Activated CD8-positive, alpha-beta T cell treated with anti-CD3 and anti-CD28 coated beads, Interleukin-2, amount 10 ng/mL, durations not matched to agents 7 days and 5 days (primary cell): Measurements from ENCODE around the gene SYNJ1. TPM values are rescaled to one million over a fixed set of nuclear protein-coding genes. Genes with fewer than 3 reads are reported as not detected.
"Not testable (repeated sequence)": the region's sequence is repeated elsewhere in the genome, so short reads cannot be mapped to it uniquely, and the experiment has no call there.

Experiments
- ATAC-seq: fragments of 150-1000 bp; cut with Tn5 transposase; one replicate; pipeline ENCODE4 v1.10.0; 2021; ENCODE audit warnings: moderate library complexity
- CTCF ChIA-PET: fragments of 350-600 bp; sonication (Branson Sonifier 250); formaldehyde crosslinking; loops from one replicate; lab custom pipeline; 2021; ENCODE audit warnings: antibody characterized with exemption; lab: Charles Lee
- POLR2A ChIA-PET: fragments of 350-600 bp; sonication (Branson Sonifier 250); formaldehyde crosslinking; loops from one replicate; lab custom pipeline; 2021; ENCODE audit warnings: antibody characterized with exemption; lab: Charles Lee
- DNase-seq: peaks from one replicate; pipeline ENCODE4 v3.0.0-alpha.2; 2020
- H3K27ac Mint-ChIP-seq: one replicate; pipeline ENCODE4 v1.8.0; 2021; ENCODE audit warnings: mild to moderate bottlenecking, mixed read lengths
- H3K27me3 Mint-ChIP-seq: one replicate; pipeline ENCODE4 v1.8.0; 2021; ENCODE audit warnings: low read depth, mixed read lengths
- H3K36me3 Mint-ChIP-seq: one replicate; pipeline ENCODE4 v1.8.0; 2021; ENCODE audit warnings: low read depth, mixed read lengths
- H3K4me1 Mint-ChIP-seq: one replicate; pipeline ENCODE4 v1.8.0; 2021; ENCODE audit warnings: low read depth, mixed read lengths
- H3K4me3 Mint-ChIP-seq: one replicate; pipeline ENCODE4 v1.8.0; 2021; ENCODE audit warnings: mild to moderate bottlenecking, mixed read lengths
- H3K9me3 Mint-ChIP-seq: one replicate; pipeline ENCODE4 v1.8.0; 2022; ENCODE audit warnings: mixed read lengths; ENCODE audit not compliant: insufficient read depth
- total RNA-seq, 2 experiments: library from RNA; stranded (reverse); gene quantifications; one replicate each; pipeline ENCODE4 v1.2.3, GENCODE V29; 2021

The SYNJ1 gene, protein sequence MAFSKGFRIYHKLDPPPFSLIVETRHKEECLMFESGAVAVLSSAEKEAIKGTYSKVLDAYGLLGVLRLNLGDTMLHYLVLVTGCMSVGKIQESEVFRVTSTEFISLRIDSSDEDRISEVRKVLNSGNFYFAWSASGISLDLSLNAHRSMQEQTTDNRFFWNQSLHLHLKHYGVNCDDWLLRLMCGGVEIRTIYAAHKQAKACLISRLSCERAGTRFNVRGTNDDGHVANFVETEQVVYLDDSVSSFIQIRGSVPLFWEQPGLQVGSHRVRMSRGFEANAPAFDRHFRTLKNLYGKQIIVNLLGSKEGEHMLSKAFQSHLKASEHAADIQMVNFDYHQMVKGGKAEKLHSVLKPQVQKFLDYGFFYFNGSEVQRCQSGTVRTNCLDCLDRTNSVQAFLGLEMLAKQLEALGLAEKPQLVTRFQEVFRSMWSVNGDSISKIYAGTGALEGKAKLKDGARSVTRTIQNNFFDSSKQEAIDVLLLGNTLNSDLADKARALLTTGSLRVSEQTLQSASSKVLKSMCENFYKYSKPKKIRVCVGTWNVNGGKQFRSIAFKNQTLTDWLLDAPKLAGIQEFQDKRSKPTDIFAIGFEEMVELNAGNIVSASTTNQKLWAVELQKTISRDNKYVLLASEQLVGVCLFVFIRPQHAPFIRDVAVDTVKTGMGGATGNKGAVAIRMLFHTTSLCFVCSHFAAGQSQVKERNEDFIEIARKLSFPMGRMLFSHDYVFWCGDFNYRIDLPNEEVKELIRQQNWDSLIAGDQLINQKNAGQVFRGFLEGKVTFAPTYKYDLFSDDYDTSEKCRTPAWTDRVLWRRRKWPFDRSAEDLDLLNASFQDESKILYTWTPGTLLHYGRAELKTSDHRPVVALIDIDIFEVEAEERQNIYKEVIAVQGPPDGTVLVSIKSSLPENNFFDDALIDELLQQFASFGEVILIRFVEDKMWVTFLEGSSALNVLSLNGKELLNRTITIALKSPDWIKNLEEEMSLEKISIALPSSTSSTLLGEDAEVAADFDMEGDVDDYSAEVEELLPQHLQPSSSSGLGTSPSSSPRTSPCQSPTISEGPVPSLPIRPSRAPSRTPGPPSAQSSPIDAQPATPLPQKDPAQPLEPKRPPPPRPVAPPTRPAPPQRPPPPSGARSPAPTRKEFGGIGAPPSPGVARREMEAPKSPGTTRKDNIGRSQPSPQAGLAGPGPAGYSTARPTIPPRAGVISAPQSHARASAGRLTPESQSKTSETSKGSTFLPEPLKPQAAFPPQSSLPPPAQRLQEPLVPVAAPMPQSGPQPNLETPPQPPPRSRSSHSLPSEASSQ (N-terminal part only)
- 10 to 100 TPM; 16.0 to 21.8 TPM for total RNA-seq

DNA sequence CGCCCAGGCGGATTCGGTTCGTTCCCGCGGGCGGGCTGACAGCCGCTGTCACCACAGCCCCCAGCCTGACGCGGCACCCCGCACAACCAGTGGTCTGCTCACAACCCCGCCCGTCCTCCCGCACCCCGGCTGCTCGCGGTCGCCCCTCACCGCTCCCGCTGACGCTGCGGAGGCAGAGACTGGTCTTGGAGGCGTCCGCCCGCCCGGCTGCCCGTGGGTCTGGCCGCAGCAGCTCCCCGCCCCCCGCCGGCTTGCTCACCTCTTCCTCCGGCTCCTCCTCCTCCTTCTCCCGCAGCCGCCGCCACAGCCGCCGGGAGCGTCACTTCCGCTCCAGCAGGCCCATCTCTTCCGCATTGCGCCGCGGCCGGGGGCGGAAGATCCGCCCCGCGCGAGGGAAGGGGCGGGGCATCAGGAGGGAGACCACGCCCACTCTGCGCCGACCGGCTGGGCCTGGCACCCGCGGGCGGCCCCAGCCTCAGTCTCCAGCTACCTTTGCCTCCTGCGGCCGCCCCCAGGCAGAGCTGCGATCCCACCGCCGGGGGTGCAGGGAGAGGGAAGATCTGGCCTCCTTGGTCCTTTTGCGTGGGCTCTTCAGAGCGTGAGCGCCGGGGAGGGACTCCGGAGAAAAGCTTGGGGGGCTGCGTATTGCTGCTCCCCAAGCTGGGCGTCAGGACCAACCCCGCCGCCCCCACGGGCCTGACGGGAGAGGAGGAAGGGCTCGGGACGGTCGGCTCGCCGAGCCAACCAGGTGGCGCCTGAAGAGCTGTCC is at the start of gene SYNJ1:
Gene SYNJ1 (minus strand): TSS at position 327 of the 769 bp plus-strand sequence. CDS start 1,118 bp downstream, outside the sequence.
- Mint-ChIP-seq H3K27ac (peak within 1 kb of the TSS; percentile 97), H3K9me3 (no peaks in the 10 kb centered on the region), H3K4me1 (peaks cover 31% of the 10 kb centered on the region), H3K27me3 (no peaks in the 10 kb centered on the region), H3K36me3 (peaks cover 13% of the 10 kb centered on the region), H3K4me3 (peak within 1 kb of the TSS; percentile 96)
- DNase-seq (peak; percentile 96), ATAC-seq (peak; percentile 88)
- ChIA-PET CTCF (interaction anchor here (0.9 to 1.9 kb wide), 6 partner anchors 16 to 75 kb away, joined by 3 to 15 read pairs (median 5); partner anchors contain the start of gene PAXBP1), POLR2A (interaction anchor here (1.1 to 2.2 kb wide), 5 partner anchors 10 to 115 kb away, joined by 3 to 31 read pairs (median 9); partner anchors contain the start of genes CFAP298 and PAXBP1)

DNA sequence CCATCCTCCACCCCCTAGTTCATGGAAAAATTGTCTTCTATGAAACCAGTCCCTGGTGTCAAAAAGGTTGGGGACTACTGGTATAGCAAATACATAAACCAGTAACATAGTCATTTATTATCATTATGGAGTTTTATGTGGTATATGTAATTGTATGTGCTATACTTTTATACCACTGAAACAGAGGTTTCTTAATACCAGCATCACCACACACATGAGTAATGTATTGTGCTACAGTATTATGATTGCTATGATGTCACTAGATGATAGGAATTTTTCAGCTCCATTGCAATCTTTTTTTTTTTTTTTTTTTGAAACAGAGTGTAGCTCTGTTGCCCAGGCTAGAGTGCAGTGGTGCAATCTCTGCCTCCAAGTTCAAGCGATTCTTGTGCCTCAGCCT is 49.5 kb upstream of the SYNJ1 start:
- peaks cover 12% of the 10 kb centered on the region for H3K4me1 Mint-ChIP-seq
- CTCF ChIA-PET: interaction anchor here (1.0 to 1.7 kb wide), 2 partner anchors 49 to 420 kb away, joined by 4 to 6 read pairs; no protein-coding TSS in a partner anchor

DNA sequence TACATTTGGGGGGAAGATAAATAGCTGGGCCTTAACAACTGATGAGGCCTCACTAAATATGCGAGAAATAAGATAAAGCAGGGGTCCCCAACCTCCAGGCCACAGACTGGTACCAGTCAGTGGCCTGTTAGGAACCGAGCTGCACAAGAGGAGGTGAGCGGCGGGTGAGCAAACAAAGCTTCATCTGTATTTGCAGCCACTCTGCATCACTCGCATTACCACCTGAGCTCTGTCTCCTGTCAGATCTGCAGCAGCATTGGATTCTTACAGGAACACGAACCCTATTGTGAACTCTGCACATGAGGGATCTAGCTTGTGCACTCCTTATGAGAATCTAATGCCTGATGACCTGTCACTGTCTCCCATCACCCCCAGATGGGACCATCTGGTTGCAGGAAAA is 48.9 kb upstream of the SYNJ1 start:
- no peak for ATAC-seq
- DNase-seq: no peak
- POLR2A ChIA-PET: no interaction called here
- Mint-ChIP-seq H3K4me1 (peaks cover 12% of the 10 kb centered on the region), H3K27ac (no peak overlapping the region), H3K4me3 (no peak overlapping the region), H3K27me3 (no peaks in the 10 kb centered on the region), H3K36me3 (peaks cover 5% of the 10 kb centered on the region), H3K9me3 (no peaks in the 10 kb centered on the region)
- CTCF ChIA-PET: interaction anchor here (1.0 to 1.7 kb wide), 3 partner anchors 49 to 164 kb away, joined by 3 to 6 read pairs (median 3); no protein-coding TSS in a partner anchor

More for the DNA sequence above, 49.5 kb upstream of the SYNJ1 start:
- ATAC-seq: no peak
- H3K27ac Mint-ChIP-seq: no peak overlapping the region
- POLR2A ChIA-PET: no interaction called here
- no peaks in the 10 kb centered on the region for H3K27me3 Mint-ChIP-seq
- H3K4me3 Mint-ChIP-seq: no peak overlapping the region
- no peaks in the 10 kb centered on the region for H3K9me3 Mint-ChIP-seq
- peaks cover 5% of the 10 kb centered on the region for H3K36me3 Mint-ChIP-seq
- DNase-seq: no peak

DNA sequence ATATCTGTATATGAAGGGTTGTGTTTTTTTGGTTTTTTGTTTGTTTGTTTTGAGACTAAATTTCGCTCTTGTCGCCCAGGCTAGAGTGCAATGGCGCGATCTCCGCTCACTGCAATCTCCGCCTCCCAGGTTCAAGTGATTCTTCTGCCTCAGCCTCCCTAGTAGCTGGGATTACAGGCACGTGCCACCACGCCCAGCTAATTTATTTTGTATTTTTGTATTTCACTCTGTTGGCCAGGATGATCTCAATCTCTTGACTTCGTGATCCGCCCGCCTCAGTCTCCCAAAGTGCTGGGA is 45.2 kb upstream of the SYNJ1 start:
- not testable (repeated sequence) for H3K9me3 Mint-ChIP-seq, H3K27me3 Mint-ChIP-seq, ATAC-seq, DNase-seq
- CTCF ChIA-PET: interaction anchor here (1.1 to 2.5 kb wide), 5 partner anchors 9 to 120 kb away, joined by 4 to 20 read pairs (median 5); partner anchors contain the start of gene SYNJ1
- peak overlapping the region; percentile 90 for H3K4me3 Mint-ChIP-seq
- POLR2A ChIA-PET: interaction anchor here (1.2 to 3.6 kb wide), 2 partner anchors 45 to 160 kb away, joined by 5 to 31 read pairs; partner anchors contain the start of genes CFAP298 and SYNJ1
- peaks cover 33% of the 10 kb centered on the region for H3K4me1 Mint-ChIP-seq
- peaks cover 22% of the 10 kb centered on the region for H3K36me3 Mint-ChIP-seq
- peak overlapping the region; percentile 96 for H3K27ac Mint-ChIP-seq

DNA sequence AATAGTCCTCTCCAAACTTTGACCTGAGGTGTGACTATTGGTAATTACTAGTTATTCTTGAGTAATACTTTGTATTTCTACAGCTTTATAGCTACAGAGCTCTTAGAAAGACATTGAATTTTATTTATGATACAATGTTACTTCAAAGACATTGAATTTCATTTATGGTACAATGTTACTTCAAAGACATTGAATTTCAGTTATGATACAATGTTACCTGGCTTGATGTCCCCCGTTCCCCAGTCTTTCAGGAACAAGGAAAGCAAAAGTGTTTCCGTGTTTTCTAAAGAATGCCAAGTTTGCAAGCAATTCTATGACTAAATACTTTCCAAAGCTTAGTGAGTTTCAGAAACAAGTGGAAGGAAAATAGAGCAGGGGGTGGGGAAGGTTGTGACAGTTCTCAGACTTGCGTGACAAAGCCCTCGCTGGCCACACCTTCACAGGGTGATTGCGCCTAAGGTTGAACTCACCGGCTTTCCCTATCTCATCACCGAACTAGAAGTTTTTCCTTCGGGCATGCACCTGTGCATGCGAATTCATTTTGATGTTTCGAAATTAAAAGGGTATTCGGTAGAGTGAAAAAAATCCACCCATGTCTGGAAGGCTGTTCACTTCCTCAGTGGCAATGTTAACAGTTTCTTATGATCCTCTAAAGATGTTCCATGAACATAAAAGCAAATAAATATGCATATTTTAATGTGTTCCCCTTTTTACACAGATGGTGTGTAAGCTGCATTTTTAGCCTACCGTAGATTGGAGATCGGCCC is 44.7 kb upstream of the SYNJ1 start:
- Mint-ChIP-seq H3K4me1 (peaks cover 37% of the 10 kb centered on the region), H3K27ac (peak overlapping the region; percentile 96), H3K9me3 (no peaks in the 10 kb centered on the region), H3K4me3 (peak overlapping the region; percentile 90), H3K36me3 (peaks cover 27% of the 10 kb centered on the region), H3K27me3 (no peaks in the 10 kb centered on the region)
- DNase-seq (peak; percentile 73), ATAC-seq (peak; percentile 18)
- POLR2A ChIA-PET: interaction anchor here (0.7 to 3.6 kb wide), 6 partner anchors 18 to 589 kb away, joined by 3 to 31 read pairs (median 6); partner anchors contain the start of genes CFAP298 and SYNJ1
- CTCF ChIA-PET: interaction anchor here (1.0 to 2.5 kb wide), 11 partner anchors 10 to 163 kb away, joined by 3 to 20 read pairs (median 5); partner anchors contain the start of gene SYNJ1

DNA sequence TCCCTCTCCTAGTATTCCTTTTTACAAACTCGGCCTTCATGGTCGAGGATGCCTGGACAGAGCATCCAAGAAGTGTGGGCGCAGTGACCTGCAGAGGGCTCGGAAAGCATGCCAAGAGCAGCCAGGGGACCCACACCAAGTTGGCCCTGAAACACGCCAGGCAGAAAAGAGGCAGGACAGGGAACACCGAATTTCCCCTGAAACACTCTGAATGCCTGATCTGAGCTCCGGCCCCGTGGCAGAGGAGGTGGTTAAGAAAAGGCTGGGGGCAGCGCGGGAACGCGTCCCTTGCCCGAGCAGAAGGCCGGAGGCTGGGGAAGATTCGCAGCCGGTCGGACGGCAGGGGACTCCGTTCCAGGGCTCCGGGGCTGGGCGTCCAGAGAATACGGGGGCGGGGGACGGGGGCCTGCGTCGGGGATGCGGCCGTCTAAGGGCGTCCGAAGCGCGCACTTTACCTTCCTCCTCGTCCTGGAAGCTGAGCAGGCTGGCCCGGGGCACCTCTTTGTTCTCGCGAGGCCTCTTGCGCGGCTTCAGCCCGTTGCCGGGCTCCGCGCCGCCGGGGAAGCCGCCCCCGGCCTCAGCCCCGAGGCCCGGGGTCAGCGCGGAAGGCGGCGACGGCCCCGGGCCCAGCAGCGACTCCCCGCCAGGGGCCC is 43.2 kb upstream of the SYNJ1 start:
- peaks cover 50% of the 10 kb centered on the region for H3K4me1 Mint-ChIP-seq
- peak overlapping the region; percentile 94 for H3K27ac Mint-ChIP-seq
- ChIA-PET POLR2A (interaction anchor here (0.6 to 3.6 kb wide), 15 partner anchors 8 to 1354 kb away, joined by 3 to 31 read pairs (median 3); partner anchors contain the start of gene SYNJ1), CTCF (interaction anchor here (0.6 to 2.5 kb wide), 19 partner anchors 15 to 709 kb away, joined by 3 to 20 read pairs (median 4); partner anchors contain the start of genes CFAP298, SYNJ1 and TMEM50B)
- peak; percentile 59 for ATAC-seq
- H3K4me3 Mint-ChIP-seq: peak overlapping the region; percentile 96
- peaks cover 42% of the 10 kb centered on the region for H3K36me3 Mint-ChIP-seq
- no peaks in the 10 kb centered on the region for H3K27me3 Mint-ChIP-seq
- peak; percentile 72 for DNase-seq
- no peaks in the 10 kb centered on the region for H3K9me3 Mint-ChIP-seq

DNA sequence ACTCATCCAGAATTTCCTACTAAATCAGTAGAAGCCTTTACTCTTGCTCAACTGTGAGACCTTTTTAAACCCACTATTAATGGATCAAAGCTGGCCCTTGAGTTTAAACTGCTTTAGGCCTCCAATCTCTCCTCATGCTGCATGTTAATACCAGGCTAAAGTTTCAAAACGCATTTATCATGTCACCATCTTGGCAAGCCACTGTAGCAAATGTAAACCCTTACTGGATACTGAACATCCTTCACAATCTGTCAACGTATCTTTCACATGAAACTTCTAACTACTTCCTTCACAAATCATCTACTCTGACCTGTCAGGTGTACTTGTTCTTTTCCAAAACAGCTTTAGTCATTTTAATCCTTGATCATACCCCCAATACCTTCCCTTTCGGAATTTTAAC is 40.7 kb upstream of the SYNJ1 start:
- no peaks in the 10 kb centered on the region for H3K9me3 Mint-ChIP-seq
- DNase-seq (no peak), ATAC-seq (no peak)
- peaks cover 56% of the 10 kb centered on the region for H3K36me3 Mint-ChIP-seq
- H3K27me3 Mint-ChIP-seq: no peaks in the 10 kb centered on the region
- CTCF ChIA-PET: no interaction called here
- peak overlapping the region; percentile 96 for H3K4me3 Mint-ChIP-seq
- H3K27ac Mint-ChIP-seq: no peak overlapping the region
- POLR2A ChIA-PET: no interaction called here
- peaks cover 60% of the 10 kb centered on the region for H3K4me1 Mint-ChIP-seq

DNA sequence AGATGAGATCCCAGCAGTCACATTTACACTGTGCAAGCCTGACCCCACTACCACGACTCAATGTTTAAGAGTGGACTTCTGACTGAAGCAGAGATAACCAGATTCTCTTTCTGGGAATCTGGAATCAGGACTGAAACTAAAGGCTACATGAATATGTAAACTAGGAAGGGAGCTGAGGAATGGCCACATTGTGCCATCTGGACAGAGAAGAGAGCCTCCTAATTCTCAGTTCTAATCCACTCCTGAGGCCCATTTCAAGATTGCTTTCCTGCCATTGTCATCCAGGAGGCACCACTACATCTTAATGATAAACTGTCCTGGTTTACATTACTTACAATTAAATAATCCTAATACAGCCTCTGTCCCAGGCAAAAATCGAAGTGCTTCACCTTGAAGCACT is 37.2 kb upstream of the SYNJ1 start:
- H3K27ac Mint-ChIP-seq: peak overlapping the region; percentile 1
- ChIA-PET POLR2A (interaction anchor here (0.8 kb wide), 1 partner anchor 10 kb away, joined by 3 read pairs; no protein-coding TSS in a partner anchor), CTCF (no interaction called here)
- peaks cover 50% of the 10 kb centered on the region for H3K4me1 Mint-ChIP-seq
- peaks cover 71% of the 10 kb centered on the region for H3K36me3 Mint-ChIP-seq
- H3K9me3 Mint-ChIP-seq: no peaks in the 10 kb centered on the region
- no peaks in the 10 kb centered on the region for H3K27me3 Mint-ChIP-seq
- ATAC-seq (no peak), DNase-seq (no peak)
- H3K4me3 Mint-ChIP-seq: no peak overlapping the region

DNA sequence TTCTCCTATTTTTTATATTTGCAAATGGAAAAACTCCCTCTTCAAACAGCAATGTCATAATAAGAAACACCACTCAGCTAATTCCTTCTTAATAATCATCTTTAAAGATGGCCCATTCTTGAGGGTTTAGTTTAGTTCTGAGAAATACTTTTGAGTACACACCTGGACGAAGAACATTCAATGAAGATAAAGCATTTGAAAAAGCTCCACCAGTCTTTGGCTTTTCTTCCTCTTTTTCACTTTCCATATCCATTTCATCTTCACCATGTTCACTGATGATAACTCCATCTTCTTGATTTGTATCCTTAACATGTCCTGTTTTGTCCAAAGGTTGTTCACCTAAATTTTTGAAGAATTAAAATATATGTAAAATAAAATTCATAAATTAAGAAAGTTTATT is 36.4 kb upstream of the SYNJ1 start:
- no peak for ATAC-seq
- no peaks in the 10 kb centered on the region for H3K27me3 Mint-ChIP-seq
- CTCF ChIA-PET: no interaction called here
- H3K36me3 Mint-ChIP-seq: peaks cover 76% of the 10 kb centered on the region
- H3K4me3 Mint-ChIP-seq: no peak overlapping the region
- no peak overlapping the region for H3K27ac Mint-ChIP-seq
- DNase-seq: no peak
- peaks cover 41% of the 10 kb centered on the region for H3K4me1 Mint-ChIP-seq
- H3K9me3 Mint-ChIP-seq: no peaks in the 10 kb centered on the region
- POLR2A ChIA-PET: no interaction called here
